ENCODE results near the gene IFTAP.

GRCh38 chr11:36627471-36627870 is 33.2 kb downstream of the IFTAP start:
- no peak for TF ChIP-seq CTCF (IDR thresholded peaks at IDR 0.05; ENCODE audit: low read depth, low read length)
- TF ChIP-seq EZH2phosphoT487 (IDR thresholded peaks at IDR 0.05; ENCODE audit: low read depth), result no peak

Measured in OCI-LY3 (cell line).